GM12873 (cell line): ENCODE measurements around the gene IKBKG.
A peak's percentile ranks its signal among the peaks of the same experiment; 100 is the strongest.

Experiments used
- CTCF ChIP-seq: IDR thresholded peaks from 2 replicates; pipeline ENCODE4 v1.5.1; 2012; ENCODE audit warnings: low read depth, mild to moderate bottlenecking, moderate library complexity, low read length, control low read depth; ENCODE audit not compliant: insufficient read depth; ENCODE audit errors: missing control alignments

The IKBKG gene

GRCh38 chrX:154531626-154532025 lies 15.8 kb upstream of the IKBKG start:
- no peak for TF ChIP-seq CTCF

- TF ChIP-seq CTCF: no peak
Observed at GRCh38 chrX:154532690-154533089, 14.7 kb upstream of the IKBKG start.

DNA sequence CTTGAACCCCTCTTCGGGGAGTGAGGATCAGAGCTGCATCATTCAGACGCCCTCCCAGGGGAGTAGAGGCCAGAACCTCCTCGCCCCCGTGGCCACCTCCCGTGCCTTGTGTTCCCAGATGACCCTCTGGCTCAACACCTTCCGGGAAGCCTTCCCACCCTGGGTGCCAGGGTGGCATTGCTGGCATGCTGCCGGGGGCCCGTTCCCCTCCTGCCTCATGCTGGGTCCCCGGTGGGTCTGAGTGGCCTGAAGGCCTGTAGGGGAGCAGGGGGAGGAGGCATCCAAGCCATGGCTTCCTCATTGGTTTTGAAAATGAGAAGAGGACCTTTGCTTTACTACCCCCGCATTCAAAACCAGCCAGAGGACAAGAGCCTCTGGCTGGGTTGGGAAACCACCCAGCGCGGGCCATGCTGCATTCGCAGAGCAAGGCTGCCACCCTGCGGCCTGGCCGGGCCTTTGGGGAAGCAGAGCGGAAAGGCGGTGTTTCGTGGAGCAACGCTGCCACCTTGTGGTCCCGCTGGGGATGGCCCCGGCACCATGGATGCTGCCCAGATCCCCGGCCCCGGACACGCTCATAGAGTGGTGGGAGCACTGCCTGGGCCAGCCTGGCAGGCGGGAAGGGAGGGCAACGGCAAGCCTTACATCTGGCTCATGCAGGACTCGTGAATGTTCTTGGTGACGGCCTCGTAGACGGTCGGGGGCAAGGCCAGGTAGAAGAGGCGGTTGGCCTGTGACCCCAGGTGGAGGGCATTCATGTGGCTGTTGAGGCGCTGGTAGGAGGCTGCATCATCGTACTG lies 12.7 kb upstream of the IKBKG start:
- peak; percentile 99 for TF ChIP-seq CTCF

GRCh38 chrX:154535892-154536291 lies 11.5 kb upstream of the IKBKG start:
- no peak for TF ChIP-seq CTCF

GRCh38 chrX:154539077-154539476 lies 8.3 kb upstream of the IKBKG start:
- TF ChIP-seq CTCF: no peak

DNA sequence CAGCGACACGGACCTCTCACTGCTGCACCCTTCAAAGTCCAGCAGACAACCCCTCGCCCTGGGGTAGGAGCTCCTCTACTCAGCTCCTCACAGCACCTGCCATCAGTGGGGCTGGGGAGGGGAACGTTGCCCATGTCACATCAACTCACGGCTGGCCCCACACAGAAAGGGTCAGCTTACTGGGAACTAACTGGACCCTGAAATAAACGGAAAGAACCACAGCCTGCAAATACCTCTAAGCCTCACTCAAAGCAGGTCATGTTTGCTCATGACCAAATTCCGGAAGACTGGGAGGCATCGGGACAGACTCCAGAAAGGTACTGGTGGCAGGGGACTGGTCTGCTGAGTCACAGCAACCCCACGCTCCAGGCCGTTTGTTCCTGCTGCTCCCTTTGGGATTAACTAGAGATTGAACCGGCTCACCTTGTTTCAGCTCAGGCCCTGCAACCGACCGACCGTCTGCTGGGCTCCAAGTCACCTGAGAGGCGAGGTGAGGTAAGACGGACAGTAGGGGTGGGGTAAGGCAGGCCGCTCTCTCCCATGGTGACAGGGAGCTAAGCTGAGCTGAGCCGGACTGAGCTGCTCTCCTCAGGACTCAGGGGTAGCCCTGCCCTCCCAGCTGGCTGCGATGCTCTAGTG lies 6.4 kb upstream of the IKBKG start:
- TF ChIP-seq CTCF: no peak

GRCh38 chrX:154541589-154541895 lies 5.9 kb upstream of the IKBKG start:
- TF ChIP-seq CTCF: no peak
